ENCODE results near the gene CDX1.

CDX1 gene

DNA sequence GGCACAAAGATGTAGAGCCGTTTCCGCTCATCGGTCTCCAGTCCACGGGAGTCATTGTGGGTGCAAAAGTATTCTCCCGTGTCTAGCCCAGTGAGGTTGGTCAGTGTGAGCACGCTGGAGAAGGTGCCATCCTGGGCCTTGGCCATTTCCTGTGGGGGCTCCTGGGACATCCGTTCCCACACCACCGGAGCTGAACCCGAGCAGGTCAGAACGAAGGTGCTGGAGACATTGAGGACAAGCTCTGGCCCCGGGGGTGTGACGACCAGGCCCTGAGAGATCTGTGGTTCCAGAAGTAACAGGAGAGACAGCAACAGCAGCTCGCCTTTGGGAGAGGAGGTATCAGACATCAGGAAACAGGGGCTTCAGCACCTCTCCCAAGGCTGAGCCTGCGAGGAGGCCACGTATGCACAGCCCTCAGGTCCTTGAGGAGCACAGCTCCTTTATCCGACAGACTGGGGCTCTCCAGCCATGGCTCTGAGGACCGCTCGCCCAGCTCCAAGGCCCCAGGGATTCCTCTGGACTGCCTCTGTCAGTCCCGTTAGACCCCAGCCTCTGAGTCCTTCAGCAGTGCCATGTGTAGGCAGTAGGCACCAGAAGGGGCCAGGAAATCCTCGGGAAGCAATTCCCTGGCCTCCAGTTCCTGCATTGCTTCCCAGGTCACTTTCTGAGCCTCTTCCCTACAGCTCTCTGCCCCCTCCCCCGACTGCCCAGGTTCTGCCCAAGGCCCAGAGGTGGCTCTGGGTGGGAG is 30.8 kb upstream of the CDX1 start:
- TF ChIP-seq, protein P1, sequence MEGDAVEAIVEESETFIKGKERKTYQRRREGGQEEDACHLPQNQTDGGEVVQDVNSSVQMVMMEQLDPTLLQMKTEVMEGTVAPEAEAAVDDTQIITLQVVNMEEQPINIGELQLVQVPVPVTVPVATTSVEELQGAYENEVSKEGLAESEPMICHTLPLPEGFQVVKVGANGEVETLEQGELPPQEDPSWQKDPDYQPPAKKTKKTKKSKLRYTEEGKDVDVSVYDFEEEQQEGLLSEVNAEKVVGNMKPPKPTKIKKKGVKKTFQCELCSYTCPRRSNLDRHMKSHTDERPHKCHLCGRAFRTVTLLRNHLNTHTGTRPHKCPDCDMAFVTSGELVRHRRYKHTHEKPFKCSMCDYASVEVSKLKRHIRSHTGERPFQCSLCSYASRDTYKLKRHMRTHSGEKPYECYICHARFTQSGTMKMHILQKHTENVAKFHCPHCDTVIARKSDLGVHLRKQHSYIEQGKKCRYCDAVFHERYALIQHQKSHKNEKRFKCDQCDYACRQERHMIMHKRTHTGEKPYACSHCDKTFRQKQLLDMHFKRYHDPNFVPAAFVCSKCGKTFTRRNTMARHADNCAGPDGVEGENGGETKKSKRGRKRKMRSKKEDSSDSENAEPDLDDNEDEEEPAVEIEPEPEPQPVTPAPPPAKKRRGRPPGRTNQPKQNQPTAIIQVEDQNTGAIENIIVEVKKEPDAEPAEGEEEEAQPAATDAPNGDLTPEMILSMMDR (IDR thresholded peaks at IDR 0.05; ENCODE audit: control insufficient read depth, insufficient read depth, low read depth, low read length, missing control alignments), result no peak
- no peak for DNase-seq (ENCODE audit: low read depth)
- no peak overlapping the region for H3K4me3 ChIP-seq (ENCODE audit: control insufficient read depth, low read depth, low read length)

DNA sequence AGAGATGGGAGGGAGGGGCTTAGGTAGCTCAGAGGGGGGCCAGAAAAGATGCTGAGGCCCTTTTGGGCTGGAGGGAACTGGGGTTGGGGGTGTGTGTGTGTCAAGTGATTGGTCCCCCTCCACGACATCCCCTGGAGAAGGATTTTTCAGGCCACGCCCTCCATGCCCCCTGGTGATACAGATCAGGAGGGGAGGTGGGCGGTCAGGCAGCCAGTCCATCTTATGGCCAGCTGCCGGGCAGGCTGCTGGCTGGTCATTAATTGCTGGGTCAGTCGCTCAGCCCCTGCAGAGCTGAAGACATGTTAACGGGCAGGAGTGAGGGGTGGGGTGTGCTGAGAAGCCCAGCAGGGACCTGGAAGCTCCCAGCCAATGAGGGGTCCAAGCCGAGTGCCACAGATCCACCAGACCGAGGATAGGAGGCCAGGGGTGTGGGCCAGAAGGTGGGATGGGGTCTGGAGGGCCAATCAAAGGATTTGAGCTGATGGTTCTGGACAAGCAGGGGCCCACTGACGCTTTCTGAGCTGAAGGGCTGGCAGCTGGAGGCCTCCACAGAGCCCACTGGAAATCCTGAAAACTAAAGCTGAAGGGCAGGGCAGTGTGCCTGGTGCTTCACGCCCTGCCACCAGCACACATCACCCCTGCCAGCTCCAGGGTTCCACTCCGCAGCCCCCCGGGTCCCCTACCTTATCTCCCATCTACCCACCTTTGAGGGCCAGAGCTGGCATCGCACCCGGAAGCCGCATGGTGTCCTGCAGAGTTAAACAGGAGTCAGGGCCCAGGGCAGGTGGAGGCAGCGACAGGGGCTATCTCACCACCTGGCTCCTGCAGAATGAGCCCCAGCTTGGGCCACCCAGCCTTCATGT is 30.0 kb upstream of the CDX1 start:
- no peak for DNase-seq (ENCODE audit: low read depth)
- TF ChIP-seq, protein P1 (IDR thresholded peaks at IDR 0.05; ENCODE audit: control insufficient read depth, insufficient read depth, low read depth, low read length, missing control alignments), result no peak
- H3K4me3 ChIP-seq (ENCODE audit: control insufficient read depth, low read depth, low read length), result no peak overlapping the region

DNA sequence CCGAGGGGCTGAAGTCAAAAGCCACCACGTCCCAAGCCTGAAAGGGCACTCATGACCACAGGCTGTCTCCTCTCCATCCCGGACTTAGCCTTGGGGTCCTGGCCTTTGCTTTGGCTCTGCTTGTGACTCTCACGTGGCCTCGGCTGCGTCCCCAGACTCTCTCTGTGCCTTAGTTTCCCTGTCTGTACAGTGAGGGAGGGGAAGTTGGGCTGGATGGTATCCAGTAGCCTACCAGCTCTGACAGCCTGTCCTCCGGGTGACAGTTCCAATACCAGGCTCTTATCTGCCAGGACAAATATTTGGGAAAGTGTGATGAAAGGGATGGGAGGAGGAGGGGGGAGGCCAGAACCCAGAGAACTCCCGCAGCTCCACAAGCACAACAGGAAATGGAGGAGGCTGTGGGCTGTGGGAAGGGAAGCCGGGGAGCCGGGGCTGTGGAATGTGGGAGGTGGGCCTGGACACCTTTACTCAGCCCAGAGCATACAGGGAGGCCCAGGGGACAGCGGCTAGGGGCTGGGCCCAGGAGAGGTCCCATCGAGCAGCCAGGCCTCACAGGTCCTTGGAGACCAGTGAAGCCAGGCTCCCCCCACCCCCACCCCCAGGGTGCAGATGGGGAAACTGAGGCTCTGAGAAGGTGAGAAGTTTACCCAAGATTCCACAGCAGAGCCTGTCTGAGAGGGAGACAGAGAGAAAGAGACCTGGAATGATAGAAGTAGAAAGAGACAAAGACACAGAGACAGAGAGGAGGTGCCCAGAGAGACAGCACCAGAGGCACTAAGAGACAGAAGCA is 29.2 kb upstream of the CDX1 start:
- DNase-seq (ENCODE audit: low read depth), result no peak
- TF ChIP-seq, protein P1 (IDR thresholded peaks at IDR 0.05; ENCODE audit: control insufficient read depth, insufficient read depth, low read depth, low read length, missing control alignments), result no peak
- no peak overlapping the region for H3K4me3 ChIP-seq (ENCODE audit: control insufficient read depth, low read depth, low read length)

DNA sequence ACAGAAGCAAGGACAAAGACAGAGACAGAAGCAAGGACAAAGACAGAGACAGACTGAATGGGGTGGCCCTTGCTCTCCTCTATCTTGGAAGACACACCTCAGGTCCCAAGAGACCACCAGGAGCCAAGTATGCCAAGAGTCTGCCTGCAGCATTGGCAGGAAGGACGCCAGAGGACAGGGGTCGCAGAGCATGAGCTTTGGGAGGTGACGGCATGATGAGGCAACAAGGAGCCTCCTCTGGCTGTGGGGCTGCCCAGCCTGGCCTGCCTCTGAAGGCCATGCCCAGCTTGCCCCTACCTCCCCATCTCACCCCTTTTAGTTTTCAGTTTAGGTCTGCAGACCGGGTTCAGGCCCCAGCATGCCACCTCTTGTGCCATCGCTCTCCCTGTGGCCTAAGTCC is 28.6 kb upstream of the CDX1 start:
- TF ChIP-seq, protein P1 (IDR thresholded peaks at IDR 0.05; ENCODE audit: control insufficient read depth, insufficient read depth, low read depth, low read length, missing control alignments), result no peak
- no peak overlapping the region for H3K4me3 ChIP-seq (ENCODE audit: control insufficient read depth, low read depth, low read length)
- no peak for DNase-seq (ENCODE audit: low read depth)

DNA sequence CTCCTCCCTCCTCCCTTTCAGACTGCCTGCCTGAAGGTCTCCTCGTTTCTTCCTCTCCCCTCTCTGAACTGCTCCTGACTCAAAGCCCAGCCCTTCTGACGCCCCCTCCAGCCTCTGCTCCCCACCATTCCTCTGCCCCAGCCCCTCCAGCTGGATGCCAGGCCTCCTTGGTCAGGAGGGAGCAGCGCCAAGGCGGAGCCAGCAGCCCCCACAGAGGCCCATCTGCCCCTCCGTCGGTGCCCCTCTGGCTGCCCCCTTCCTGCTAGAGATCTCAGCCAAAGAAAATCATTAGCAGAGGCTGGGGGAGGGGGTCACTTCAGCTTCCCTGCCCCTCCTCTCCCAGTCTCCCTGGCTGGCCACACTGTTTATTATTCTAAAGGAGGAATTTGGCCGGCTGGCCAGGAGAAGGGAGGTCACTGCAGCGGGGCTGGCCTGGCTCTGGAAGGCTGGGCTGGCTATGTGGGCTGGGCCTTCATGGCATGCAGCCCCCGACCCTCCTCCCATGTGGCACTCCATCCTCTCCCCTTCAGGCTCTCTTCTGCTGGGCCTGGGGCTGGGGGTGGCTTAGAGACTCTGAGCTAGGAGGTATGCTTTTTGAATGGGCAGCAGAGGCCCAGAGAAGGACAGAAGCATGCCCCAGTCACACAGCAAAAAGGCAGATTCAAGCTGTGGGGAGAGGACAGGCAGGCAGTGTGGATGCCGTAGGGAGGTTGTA is 27.9 kb upstream of the CDX1 start:
- DNase-seq (ENCODE audit: low read depth), result no peak
- peak overlapping the region; percentile 20 for H3K4me3 ChIP-seq (ENCODE audit: control insufficient read depth, low read depth, low read length)
- TF ChIP-seq, protein P1 (IDR thresholded peaks at IDR 0.05; ENCODE audit: control insufficient read depth, insufficient read depth, low read depth, low read length, missing control alignments), result no peak

DNA sequence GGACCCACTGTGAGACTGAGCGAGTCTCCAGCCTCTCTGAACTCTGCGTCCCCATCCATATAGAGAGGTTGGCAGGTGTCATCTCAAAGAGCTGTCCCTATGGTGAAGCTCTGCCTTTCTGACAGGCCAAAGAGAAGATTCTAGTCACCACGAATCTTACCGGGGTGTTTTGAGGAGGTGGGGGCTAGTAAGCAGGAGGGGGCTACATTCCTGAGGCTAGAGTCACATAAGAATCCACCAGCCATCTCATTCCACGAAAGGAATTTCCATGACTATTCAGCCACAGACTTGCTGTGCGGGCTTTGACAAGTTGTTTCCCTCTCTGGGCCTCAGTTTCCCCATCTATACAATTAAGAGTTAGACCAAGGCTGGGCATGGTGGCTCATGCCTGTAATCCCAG is 27.2 kb upstream of the CDX1 start:
- H3K4me3 ChIP-seq (ENCODE audit: control insufficient read depth, low read depth, low read length), result no peak overlapping the region
- no peak for DNase-seq (ENCODE audit: low read depth)
- TF ChIP-seq, protein P1 (IDR thresholded peaks at IDR 0.05; ENCODE audit: control insufficient read depth, insufficient read depth, low read depth, low read length, missing control alignments), result no peak

Data from AG09309 (cell line).